Smooth muscle cell (in vitro differentiated cells): ENCODE measurements around the gene INPP4B. TPM values are rescaled to one million over a fixed set of nuclear protein-coding genes. Genes with fewer than 3 reads are reported as not detected.

Experiments
- DNase-seq: peaks from one replicate; lab custom pipeline; 2025; ENCODE audit not compliant: unreplicated experiment; lab: John Stamatoyannopoulos, UW
- H2AFZ ChIP-seq: fragments of 200-600 bp; sonication (generic); 2 replicates; pipeline ENCODE4 v1.6.0; 2016; ENCODE audit warnings: antibody characterized with exemption, low read depth, mild to moderate bottlenecking
- H3F3A ChIP-seq: fragments of 200-600 bp; sonication (generic); 2 replicates; pipeline ENCODE4 v1.6.0; 2017; ENCODE audit warnings: antibody characterized with exemption, low read depth
- H3K27ac ChIP-seq: fragments of 200-600 bp; sonication (generic); 2 replicates; pipeline ENCODE4 v1.5.1; 2016; ENCODE audit warnings: low read depth, mild to moderate bottlenecking
- H3K27me3 ChIP-seq: fragments of 200-600 bp; sonication (generic); 2 replicates; pipeline ENCODE4 v1.6.1; 2016; ENCODE audit warnings: low read depth, mild to moderate bottlenecking
- H3K36me3 ChIP-seq: fragments of 200-600 bp; sonication (generic); 2 replicates; pipeline ENCODE4 v1.5.1; 2016; ENCODE audit warnings: low read depth
- H3K4me1 ChIP-seq: fragments of 200-600 bp; sonication (generic); 2 replicates; pipeline ENCODE4 v1.5.1; 2016; ENCODE audit warnings: low read depth
- H3K4me2 ChIP-seq: fragments of 200-600 bp; sonication (generic); 2 replicates; pipeline ENCODE4 v1.6.0; 2016; ENCODE audit warnings: mild to moderate bottlenecking
- H3K4me3 ChIP-seq: fragments of 200-600 bp; sonication (generic); 2 replicates; pipeline ENCODE4 v1.5.1; 2016; ENCODE audit warnings: mild to moderate bottlenecking
- H3K79me2 ChIP-seq: fragments of 200-600 bp; sonication (generic); 2 replicates; pipeline ENCODE4 v1.6.0; 2016; ENCODE audit warnings: low read depth, mild to moderate bottlenecking
- H3K9ac ChIP-seq: fragments of 200-600 bp; sonication (generic); 2 replicates; pipeline ENCODE4 v1.6.0; 2016; ENCODE audit warnings: low read depth
- H3K9me3 ChIP-seq: fragments of 200-600 bp; sonication (generic); replicated peaks from 2 replicates; pipeline ENCODE4 v1.5.1; 2016; ENCODE audit warnings: low read depth
- H4K20me1 ChIP-seq: fragments of 200-600 bp; sonication (generic); 2 replicates; pipeline ENCODE4 v1.6.0; 2016; ENCODE audit warnings: low read depth
- CTCF ChIP-seq: fragments of 200-600 bp; sonication (generic); IDR thresholded peaks from 2 replicates; pipeline ENCODE4 v1.5.1; 2017; ENCODE audit warnings: borderline replicate concordance, mild to moderate bottlenecking, antibody characterized with exemption; ENCODE audit not compliant: insufficient read depth, poor library complexity, severe bottlenecking
- WGBS: methylation state at CpG from one replicate; pipeline ENCODE4 v1.1.7; 2016; ENCODE audit warnings: low lambda C conversion rate; 5-methylcytosine and 5-hydroxymethylcytosine counted together
- polyA plus RNA-seq: library from polyadenylated mRNA; unstranded; fragments of >200 nt; fragmentation: Nextera tagmentation; extraction: Ambion mirVana; gene quantifications from 2 replicates; pipeline ENCODE4 v1.2.1, GENCODE V29; 2016
- total RNA-seq: library from RNA; depleted of rRNA; stranded (reverse); fragments of >200 nt; gene quantifications from 2 replicates; pipeline ENCODE4 v1.2.3, GENCODE V29; 2014

Gene INPP4B
- total and polyA plus RNA-seq, 2 experiments from 2014 or later, result 2.0 to 10.9 TPM

GRCh38 chr4:142566777-142567176 lies 279.3 kb downstream of the INPP4B start:
- WGBS, result 79% methylated on average over 4 of the region's 4 CpGs
- no peak overlapping the region for H3K4me2 ChIP-seq

GRCh38 chr4:142566243-142566642 lies 279.9 kb downstream of the INPP4B start:
- Histone ChIP-seq H3K79me2 (no peaks in the 10 kb centered on the region), H3K4me1 (peaks cover 16% of the 10 kb centered on the region), H2AFZ (no peak overlapping the region), H3K27ac (no peak overlapping the region), H3K9me3 (no peaks in the 10 kb centered on the region), H3K9ac (no peak overlapping the region), H4K20me1 (no peaks in the 10 kb centered on the region), H3K36me3 (no peaks in the 10 kb centered on the region), H3K27me3 (no peaks in the 10 kb centered on the region), H3K4me3 (no peak overlapping the region), H3K4me2 (no peak overlapping the region), H3F3A (no peaks in the 10 kb centered on the region)
- TF ChIP-seq CTCF, result no peak
- DNase-seq, result no peak

More at GRCh38 chr4:142566777-142567176, 279.3 kb downstream of the INPP4B start:
- TF ChIP-seq CTCF, result no peak
- no peak overlapping the region for H3K27ac ChIP-seq
- no peak overlapping the region for H3K4me3 ChIP-seq
- no peak for DNase-seq
- H3K27me3 ChIP-seq, result no peaks in the 10 kb centered on the region
- no peaks in the 10 kb centered on the region for H3K79me2 ChIP-seq
- no peak overlapping the region for H3K9ac ChIP-seq
- no peaks in the 10 kb centered on the region for H3K9me3 ChIP-seq
- H3K36me3 ChIP-seq, result no peaks in the 10 kb centered on the region
- no peaks in the 10 kb centered on the region for H4K20me1 ChIP-seq
- H3F3A ChIP-seq, result no peaks in the 10 kb centered on the region
- H2AFZ ChIP-seq, result no peak overlapping the region
- peaks cover 16% of the 10 kb centered on the region for H3K4me1 ChIP-seq

- Histone ChIP-seq H3K27ac (no peak overlapping the region), H3K36me3 (no peaks in the 10 kb centered on the region), H3K27me3 (no peaks in the 10 kb centered on the region), H3K4me2 (no peak overlapping the region), H3K9me3 (no peaks in the 10 kb centered on the region), H3K4me3 (no peak overlapping the region), H4K20me1 (no peaks in the 10 kb centered on the region), H2AFZ (no peak overlapping the region), H3K79me2 (no peaks in the 10 kb centered on the region), H3K9ac (no peak overlapping the region), H3F3A (no peaks in the 10 kb centered on the region), H3K4me1 (peaks cover 16% of the 10 kb centered on the region)
- no peak for TF ChIP-seq CTCF
- DNase-seq, result no peak
- 95% methylated on average over 7 of the region's 7 CpGs for WGBS
Measured at GRCh38 chr4:142565771-142566170, 280.3 kb downstream of the INPP4B start.

GRCh38 chr4:142563682-142564291 lies 282.3 kb downstream of the INPP4B start:
- no peaks in the 10 kb centered on the region for H3K36me3 ChIP-seq
- no peak for TF ChIP-seq CTCF
- H3K27ac ChIP-seq, result no peak overlapping the region
- WGBS, result 54% methylated on average over 6 of the region's 6 CpGs
- no peak overlapping the region for H3K4me3 ChIP-seq
- no peaks in the 10 kb centered on the region for H3F3A ChIP-seq
- H2AFZ ChIP-seq, result no peak overlapping the region
- no peak overlapping the region for H3K9ac ChIP-seq
- no peak for DNase-seq
- no peaks in the 10 kb centered on the region for H3K79me2 ChIP-seq
- peaks cover 16% of the 10 kb centered on the region for H3K4me1 ChIP-seq
- H4K20me1 ChIP-seq, result no peaks in the 10 kb centered on the region
- no peaks in the 10 kb centered on the region for H3K9me3 ChIP-seq
- no peaks in the 10 kb centered on the region for H3K27me3 ChIP-seq
- no peak overlapping the region for H3K4me2 ChIP-seq
